ENCODE measurements around the gene CTCFL. TPM values are rescaled to one million over a fixed set of nuclear protein-coding genes. Genes with fewer than 3 reads are reported as not detected.

The CTCFL gene, protein sequence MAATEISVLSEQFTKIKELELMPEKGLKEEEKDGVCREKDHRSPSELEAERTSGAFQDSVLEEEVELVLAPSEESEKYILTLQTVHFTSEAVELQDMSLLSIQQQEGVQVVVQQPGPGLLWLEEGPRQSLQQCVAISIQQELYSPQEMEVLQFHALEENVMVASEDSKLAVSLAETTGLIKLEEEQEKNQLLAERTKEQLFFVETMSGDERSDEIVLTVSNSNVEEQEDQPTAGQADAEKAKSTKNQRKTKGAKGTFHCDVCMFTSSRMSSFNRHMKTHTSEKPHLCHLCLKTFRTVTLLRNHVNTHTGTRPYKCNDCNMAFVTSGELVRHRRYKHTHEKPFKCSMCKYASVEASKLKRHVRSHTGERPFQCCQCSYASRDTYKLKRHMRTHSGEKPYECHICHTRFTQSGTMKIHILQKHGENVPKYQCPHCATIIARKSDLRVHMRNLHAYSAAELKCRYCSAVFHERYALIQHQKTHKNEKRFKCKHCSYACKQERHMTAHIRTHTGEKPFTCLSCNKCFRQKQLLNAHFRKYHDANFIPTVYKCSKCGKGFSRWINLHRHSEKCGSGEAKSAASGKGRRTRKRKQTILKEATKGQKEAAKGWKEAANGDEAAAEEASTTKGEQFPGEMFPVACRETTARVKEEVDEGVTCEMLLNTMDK
- 0.08 TPM for polyA plus RNA-seq (2013, experiment 1 of 2; ENCODE audit: insufficient read length)
- 0.12 TPM for polyA plus RNA-seq (2013, experiment 2 of 2; ENCODE audit: insufficient read length)

DNA sequence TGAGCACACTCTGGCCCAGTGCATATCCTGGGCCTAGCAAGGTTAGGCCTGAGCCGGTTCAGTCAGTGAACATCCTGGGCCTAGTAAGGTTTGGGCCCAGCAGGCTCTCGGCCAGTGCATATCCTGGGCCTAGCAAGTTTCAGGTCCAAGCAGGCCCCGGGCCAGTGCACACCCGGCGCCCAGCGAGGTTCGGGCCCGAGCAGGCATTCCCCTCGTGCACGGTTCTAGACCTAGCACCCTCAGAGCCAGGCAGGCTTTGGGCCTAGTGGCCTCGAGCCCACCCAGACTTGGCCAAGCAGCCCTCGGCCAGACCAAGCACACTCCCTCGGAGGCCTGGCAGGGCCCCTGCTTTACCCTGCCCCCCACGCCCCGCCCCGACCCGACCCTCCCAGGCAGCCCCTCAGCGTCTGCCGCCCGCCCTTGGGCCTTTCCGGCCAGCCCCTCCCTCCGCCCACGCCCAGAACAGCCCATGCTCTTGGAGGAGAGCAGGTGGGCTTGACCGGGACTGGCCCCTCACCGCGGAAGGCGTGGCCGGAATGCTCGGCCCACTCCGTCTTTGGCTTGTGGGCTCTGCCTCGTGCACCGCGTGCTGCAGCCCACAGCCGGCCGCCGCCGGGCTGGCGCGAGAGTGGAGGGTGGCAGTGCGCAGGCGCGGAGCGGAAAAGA, at the start of gene CTCFL:
Gene CTCFL (minus strand): TSS at position 630 of the 666 bp plus-strand sequence. CDS start 935 bp downstream, outside the sequence.
- no peak for DNase-seq

- DNase-seq = no peak
These were observed 49.0 kb upstream of the CTCFL start for GRCh38 chr20:57573894-57574293.

GRCh38 chr20:57573242-57573641, 48.3 kb upstream of the CTCFL start:
- DNase-seq = no peak

DNA sequence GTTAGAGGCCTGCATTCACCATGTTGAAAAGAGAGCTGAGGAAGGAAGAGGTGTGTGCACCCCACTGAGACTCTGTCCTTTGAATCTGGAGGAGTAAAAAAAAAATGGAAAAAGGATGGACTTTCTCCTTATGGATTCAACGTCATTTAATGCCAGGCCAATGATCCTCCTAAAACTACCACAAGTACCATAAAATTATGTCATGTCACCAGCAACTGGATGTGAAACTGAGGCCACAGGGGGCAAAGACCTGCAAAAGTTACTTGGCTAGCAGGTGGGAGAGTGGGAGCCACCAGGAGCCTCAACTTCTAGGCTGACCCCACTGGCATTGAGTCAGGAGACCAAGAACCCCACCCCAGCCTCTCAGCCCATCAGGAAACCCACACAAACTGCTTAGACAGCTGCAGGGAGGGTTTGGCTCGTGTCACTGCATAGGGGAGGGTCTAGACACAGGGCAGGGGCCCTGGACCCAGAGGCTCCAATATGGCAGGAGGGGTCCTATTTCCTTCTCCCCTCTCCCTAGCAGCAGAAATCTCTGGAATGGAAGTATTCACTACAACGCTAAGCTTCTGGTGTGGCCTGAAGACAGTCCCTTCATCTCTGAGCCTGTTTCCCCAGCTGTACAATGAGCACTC, 47.0 kb upstream of the CTCFL start:
- no peak for DNase-seq

GRCh38 chr20:57570920-57571319, 46.0 kb upstream of the CTCFL start:
- DNase-seq = no peak

- DNase-seq = no peak
These were observed 45.4 kb upstream of the CTCFL start for GRCh38 chr20:57570145-57570850.

DNA sequence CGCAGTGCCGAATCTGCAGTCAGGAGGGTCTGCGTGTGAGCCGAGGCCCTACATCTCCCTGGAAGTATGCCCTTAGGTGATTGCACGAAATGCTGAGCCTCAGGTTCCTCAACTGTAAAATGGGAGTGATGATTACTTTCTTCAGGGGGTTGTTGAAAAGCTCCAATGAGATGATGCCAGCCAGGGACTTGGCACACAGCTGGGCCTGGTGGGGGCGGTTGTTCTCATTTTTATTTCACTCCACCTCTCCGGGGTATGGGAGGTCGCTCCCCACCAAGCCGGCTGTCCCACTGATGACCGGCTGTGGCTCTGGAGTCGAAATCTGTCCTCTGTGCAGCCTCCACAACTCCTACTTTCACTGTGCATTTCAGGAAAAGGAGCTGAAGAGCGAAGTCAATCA, 44.0 kb upstream of the CTCFL start:
- no peak for DNase-seq

GRCh38 chr20:57568088-57568896, 43.4 kb upstream of the CTCFL start:
- no peak for DNase-seq

- no peak for DNase-seq
These were observed 42.6 kb upstream of the CTCFL start for GRCh38 chr20:57567471-57568079.

DNA sequence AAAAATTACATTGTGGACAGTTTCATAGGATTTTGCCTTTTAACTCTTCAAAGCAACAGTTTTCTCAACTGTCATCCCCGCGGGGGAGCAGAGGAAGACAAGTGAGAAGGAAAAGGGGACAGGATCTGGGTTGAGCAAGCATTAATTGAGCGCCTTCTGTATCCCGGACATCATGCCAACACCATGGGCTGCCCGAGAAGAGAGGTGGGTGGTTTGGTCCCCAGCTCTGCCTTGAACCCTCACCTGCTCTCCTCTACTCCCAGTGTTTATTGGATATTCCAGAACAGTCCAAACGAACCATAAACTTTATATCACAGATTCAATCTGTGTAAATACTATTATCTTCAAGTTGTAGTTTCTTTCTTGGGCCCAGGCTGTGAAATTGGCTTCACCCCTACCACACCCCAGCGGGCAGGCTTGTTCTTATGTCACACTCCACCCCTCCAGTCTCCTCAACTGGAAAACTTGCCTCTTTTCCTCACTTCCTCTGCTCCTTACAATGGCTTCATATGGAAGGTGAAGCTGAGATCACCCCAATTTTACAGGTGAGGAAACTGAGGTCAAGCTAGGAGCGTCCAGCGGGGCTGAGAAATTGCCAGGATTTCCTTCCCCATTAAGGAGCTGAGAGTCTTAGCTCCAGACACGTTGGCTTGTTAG, 42.0 kb upstream of the CTCFL start:
- DNase-seq = no peak

DNA sequence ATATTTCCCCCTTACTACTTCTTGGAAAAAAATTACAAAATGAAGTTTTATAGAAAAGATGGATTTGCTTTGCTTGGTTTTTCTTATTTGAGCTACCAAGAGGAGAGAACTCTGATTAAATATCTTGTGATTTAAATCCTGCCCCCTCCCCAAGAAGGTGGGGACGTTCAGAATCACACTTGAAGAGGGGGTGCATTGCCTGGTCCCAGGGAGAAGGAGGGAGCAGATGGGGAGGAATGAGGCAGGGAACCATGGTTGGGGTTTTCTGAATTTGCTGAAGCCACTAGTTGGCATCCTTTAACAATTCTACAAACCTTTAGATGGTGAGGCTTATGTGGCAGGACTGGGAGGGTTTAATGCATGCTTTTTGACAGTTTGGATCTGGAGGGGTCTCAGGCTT, 41.5 kb upstream of the CTCFL start:
- no peak for DNase-seq

GRCh38 chr20:57564951-57565642, 40.2 kb upstream of the CTCFL start:
- DNase-seq = no peak

- DNase-seq = no peak
These were observed 39.4 kb upstream of the CTCFL start for GRCh38 chr20:57564180-57564802.

GRCh38 chr20:57563522-57563921, 38.6 kb upstream of the CTCFL start:
- DNase-seq = no peak

GRCh38 chr20:57562541-57563465, 37.9 kb upstream of the CTCFL start:
- no peak for DNase-seq

DNA sequence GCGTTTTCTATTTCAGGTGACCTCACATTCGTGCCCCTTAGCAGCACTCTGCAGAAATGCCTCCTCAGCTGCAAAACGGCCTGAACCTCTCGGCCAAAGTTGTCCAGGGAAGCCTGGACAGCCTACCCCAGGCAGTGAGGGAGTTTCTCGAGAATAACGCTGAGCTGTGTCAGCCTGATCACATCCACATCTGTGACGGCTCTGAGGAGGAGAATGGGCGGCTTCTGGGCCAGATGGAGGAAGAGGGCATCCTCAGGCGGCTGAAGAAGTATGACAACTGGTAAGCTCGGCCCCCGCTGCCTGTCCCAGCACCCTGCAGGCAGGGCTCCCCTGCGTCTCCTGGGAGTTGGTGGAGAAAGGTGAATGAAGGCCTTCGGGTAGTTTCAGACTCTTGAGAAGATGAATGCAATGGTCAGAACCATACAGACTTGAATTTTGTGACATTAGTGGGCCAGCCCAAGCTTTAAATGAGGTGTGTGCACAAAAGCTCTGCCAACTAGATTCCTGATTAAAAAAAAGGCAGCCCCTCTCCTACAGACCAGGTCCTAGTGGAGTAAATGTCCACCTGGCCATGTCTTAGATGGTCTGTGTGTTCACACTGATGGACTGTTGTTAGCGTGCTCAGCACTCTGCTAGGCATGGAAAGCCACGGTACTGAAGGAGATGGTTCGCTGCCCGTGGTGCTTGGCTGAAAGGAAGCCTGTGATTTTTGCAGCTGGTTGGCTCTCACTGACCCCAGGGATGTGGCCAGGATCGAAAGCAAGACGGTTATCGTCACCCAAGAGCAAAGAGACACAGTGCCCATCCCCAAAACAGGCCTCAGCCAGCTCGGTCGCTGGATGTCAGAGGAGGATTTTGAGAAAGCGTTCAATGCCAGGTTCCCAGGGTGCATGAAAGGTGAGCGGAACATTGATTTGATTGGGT, 36.7 kb upstream of the CTCFL start:
- DNase-seq = no peak

Measured in fibroblast of skin of scalp (primary cell).